HG03378 (cell line): ENCODE data around the gene CAPN9.

Experiments
- ATAC-seq: cut with Tn5 transposase; IDR thresholded peaks from one replicate; pipeline ENCODE4 v1.9.1; 2021; ENCODE audit warnings: mild to moderate bottlenecking, moderate library complexity; ENCODE audit not compliant: unreplicated experiment

Gene CAPN9

GRCh38 chr1:230820568-230820967 is 73.4 kb downstream of the CAPN9 start:
- ATAC-seq, result no peak

DNA sequence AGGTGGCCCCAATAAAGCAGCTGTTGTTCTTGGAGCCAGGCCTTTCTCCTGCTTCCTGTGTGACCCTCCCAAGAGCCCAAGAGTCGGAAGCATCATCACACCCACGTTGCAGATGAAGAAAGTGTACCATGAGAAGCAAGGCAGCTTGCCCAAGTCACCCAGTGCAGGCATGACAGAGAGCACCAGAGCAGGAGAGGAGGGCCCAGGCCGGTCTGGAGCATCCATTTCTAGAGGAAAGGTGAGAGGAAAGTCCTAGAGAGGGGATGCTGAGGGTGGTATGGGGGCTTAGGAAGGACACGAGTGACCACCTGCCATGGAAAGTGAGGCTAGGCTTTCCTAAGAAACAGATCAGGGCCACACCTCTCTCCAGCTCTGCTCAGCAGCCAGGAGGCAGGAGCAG is 74.2 kb downstream of the CAPN9 start:
- no peak for ATAC-seq

- ATAC-seq, result no peak
Observed at GRCh38 chr1:230822092-230822581, 74.9 kb downstream of the CAPN9 start.

DNA sequence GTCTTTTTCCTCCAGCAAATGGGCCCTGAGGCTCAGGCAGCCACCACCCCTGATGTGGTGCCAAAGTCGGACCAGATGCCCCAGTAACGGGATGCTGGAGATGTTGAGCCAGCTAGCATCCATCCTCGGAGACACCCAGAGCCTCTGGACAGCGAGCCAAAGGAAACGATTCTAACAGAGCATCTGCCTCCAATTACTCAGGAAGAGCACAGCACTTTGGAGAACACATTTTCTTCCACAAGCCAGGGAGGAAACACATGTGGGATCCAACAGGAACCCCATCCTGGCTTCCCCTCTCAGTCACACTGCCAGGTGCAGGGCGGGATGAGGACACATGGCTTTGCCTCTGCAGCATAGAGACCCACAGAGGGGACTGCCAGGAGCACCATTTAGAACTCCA is 76.2 kb downstream of the CAPN9 start:
- ATAC-seq, result no peak

GRCh38 chr1:230823931-230824381 is 76.8 kb downstream of the CAPN9 start:
- no peak for ATAC-seq

DNA sequence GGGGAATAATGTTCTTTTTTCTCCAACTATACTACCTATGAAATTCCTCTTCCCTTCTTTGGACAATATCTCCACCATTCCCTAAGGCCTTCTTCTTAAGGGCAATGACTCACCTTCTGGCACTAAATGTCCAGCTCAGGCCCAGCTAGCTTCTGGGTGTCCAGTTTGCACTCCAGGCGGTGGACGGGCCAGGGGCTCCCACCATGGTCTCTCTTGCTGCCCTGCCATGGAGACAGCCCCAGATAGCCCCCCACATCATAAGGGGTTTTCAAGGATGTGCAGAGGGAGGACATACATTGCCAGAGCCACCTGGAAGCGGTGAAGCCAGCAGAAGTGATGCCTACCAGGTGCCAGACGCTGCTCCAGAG is 77.3 kb downstream of the CAPN9 start:
- no peak for ATAC-seq

DNA sequence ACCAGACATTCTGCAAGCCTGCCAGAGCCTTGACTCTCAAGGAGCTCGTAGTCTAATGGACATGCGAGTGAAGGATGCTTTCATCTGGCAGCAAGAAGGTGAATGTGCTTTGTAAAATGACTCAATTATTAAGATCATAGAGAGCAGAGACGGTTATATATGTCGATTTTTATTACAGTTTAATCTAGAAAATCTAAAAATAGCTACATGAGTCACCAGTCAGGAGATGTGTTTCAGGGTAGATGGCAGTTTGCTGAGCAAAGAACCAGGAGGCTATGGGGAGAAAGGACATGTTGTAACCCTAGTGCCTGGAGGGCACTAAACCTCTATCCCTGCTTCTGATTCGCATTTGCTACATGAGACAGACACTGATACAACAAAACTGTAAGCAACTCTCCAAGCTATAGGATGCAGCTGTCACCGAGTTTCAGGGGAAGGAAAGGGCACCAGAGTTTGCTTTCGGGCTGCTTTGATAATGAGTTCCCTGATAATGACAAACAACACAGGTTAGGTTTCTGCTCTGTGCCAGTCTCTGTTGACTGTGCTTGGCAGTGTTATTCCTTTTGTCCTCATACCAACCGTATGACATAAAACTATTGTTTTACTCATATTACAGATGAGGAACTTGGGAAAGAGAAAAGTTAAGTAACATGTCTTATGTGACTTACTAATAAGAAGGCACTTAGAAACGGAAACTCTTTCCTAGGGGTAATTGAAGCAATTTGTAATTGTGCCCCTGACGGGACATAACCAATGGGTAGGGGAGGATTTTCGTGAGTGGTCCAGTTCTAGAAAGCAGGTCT is 77.9 kb downstream of the CAPN9 start:
- ATAC-seq, result no peak

- no peak for ATAC-seq
Observed at GRCh38 chr1:230825761-230826160, 78.6 kb downstream of the CAPN9 start.

DNA sequence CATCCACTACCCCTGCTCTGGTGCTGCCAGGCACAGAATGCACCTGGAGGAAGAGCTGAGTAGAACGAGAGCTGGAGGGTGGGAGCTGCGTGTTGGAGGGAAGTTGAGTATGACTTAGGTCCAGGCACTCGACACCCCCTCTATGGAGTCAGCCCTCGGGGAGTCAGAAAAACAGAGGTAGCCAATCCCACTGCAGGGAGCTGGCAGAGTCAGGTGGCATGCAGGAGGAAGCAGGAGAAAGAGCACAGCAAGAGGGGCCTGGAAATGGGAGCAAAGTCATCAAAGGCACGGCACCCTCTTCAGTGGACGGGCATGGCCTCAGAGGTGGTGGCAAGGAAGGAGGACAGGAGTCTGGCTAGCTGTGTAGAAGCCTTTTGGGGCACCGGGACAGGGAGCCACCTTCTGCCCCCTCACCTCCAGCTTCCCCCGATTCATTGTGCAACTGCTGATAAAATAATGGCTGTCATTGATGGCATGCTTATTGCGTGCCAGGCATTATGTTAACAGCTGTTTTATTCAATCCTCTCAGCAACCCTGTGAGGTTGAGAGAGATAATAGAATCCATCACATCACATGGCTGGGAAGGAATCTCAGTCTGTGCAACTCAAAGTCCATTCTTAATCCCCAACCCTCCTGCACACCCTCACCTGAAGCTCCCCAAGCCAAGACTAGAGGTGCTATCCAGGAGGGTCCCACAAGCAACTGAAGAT is 79.1 kb downstream of the CAPN9 start:
- ATAC-seq, result no peak

- ATAC-seq, result no peak
Observed at GRCh38 chr1:230827081-230827681, 80.0 kb downstream of the CAPN9 start.

DNA sequence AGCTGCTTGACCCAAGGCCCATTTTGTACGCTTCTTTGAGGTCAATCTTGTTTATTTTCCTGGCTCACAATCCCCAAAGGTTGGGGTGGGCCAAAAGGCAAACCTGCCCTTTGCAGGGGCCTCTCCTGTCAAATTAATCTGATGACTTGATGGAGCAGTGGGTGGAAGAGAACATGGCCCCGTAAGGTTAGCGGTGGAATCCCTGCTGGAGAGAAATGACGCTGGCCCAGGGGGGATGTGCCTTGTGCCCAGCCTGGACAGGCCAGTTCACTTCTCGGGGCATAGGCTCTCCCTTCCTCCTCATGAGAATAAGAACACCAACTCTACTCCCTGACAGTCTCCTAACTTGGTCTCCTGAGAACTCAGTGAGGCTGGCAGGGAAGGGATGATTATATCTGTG is 80.6 kb downstream of the CAPN9 start:
- ATAC-seq, result no peak

DNA sequence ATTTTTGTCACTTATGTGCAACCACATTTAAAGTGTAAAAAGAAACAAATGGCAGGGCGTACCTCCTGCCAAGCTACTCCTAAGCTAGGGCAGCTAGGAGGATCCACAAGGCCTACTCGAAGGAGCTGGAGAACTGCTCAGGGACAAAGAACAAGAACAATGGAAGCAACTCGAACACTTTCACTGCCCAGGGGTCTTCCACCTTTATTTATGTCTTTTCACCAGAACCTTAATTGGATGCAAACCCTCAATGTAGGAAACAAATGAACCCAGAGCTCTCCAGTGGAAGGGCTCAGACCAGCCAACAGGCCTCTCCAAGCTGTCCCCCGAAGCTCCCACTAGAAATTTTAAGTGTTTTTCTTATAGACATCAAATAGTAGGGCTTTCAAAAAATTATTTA is 81.2 kb downstream of the CAPN9 start:
- no peak for ATAC-seq

DNA sequence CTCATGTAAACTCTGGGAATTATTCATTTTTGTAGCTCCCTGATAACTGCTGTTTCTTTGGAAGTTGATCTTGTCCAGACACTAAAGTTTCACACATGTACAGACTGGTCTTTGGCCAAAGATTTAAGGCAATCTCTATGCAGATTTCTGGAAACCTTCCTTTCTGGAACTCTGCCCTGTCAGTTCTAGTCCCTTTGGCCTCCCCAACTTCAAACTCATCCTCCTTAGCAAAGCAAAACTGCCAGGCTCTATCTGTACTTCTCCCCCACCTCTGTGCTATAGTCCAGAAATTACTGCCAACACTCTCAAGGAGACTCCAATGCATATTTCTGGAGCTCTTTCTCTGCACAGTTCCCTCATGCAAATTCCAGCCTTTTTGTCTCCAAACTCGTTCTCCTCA is 84.6 kb downstream of the CAPN9 start:
- ATAC-seq, result no peak

- ATAC-seq, result no peak
Observed at GRCh38 chr1:230832476-230832875, 85.3 kb downstream of the CAPN9 start.

DNA sequence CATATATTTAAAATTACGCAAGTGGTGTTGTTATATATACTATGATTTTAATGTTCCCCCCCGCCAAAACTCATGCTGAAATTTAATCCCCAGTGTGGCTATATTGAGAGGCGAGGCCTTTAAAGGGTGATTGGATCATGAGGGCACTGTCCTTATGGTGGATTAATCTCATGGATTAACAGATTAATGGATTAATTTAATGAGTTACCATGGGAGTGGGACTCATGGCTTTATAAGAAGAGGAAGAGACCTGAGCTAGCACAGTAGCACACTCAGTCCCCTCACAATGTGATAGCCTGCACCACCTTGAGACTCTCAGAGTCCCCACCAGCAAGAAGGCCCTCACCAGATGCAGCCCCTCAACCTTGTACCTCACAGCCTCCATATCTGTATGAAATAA is 86.3 kb downstream of the CAPN9 start:
- no peak for ATAC-seq

- ATAC-seq, result no peak
Observed at GRCh38 chr1:230834292-230834691, 87.1 kb downstream of the CAPN9 start.

- no peak for ATAC-seq
Observed at GRCh38 chr1:230836347-230836746, 89.2 kb downstream of the CAPN9 start.

DNA sequence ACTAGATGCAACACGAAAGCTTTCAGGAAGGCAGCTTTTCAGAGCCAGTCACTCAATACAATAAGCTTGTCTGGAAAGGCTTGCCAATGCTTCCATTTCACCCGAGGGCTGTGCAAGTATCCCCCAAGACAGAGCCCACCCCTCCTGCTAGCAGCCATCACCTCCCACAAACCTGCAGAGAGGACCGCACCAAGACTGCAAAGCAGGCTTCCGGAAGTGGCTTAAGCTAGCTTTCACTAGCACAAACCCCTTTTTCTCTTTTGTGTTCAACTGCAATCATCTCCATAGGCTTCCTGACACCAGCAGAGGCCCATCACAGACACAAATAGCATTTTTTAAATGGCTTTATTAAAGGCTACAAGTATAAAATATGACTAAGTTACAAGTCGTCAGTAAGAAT is 89.6 kb downstream of the CAPN9 start:
- ATAC-seq, result no peak

GRCh38 chr1:230839173-230839572 is 92.0 kb downstream of the CAPN9 start:
- ATAC-seq, result no peak

DNA sequence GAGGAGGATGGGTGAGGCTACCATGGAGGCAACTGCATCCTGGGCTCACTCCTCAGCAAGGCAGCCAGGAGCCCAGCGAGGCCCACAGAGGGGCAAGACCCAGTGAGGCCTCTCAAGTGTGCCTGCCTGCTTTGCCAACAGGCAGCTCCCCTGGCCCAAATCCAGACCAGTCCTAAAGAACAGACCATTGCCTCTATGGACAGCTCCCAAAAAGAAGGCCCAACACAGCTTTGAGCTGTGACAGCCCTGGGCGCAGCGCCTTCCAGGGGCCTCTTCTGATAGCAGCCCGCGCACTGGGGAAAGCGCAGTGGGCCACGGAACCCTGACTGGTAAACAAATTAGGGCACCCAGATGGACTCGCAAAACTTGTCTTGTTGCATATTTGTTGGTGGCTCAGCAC is 95.6 kb downstream of the CAPN9 start:
- no peak for ATAC-seq

DNA sequence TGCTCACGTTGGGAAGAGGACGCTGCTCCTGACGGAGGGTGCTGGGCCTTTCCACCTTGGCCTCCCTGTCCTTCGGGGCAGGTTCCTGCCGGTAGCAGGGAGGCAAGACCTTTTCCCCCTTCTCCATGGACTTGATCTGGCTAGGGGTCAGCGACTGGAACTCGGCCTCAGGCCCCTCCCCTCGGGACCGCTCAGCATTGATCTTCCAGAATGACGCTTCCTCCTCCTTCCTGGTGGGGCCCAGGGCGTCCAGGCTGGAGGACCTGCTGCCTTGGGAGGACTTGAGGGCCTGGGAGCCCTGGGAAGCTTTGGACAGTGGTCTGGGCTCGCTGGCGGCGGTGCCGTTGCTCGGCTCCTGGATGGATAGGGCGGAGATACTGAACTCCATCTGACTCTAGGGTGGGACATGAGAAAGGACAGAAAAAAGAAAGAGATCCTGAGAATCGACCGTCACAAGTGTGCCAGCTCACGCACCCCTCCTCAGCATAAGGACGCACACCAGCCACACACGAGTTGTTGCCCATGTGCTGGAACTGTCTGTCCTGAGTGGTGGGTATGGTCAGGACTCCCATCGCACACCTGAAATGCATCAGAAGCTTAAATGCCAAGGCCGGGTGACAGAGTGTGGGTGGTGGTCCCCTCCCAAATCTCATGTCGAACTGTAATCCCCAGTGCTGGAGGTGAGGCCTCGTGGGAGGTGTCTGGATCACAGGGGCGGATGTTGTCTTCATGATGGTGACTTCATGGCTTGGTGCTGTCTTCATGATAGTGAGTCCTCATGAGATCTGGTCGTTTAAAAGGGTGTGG is 96.5 kb downstream of the CAPN9 start:
- no peak for ATAC-seq
